Measurements from ENCODE around the gene COX19.

Gene COX19

GRCh38 chr7:974820-975681 lies at the start of gene COX19:
TSS of gene COX19 (minus strand) at chr7:975549. CDS start at chr7:975509, 40 bp downstream.
- DNase-seq: peak; percentile 81 to 88 (median 81)

GRCh38 chr7:1024331-1024841 lies 49.0 kb upstream of the COX19 start:
- peak; percentile 9 to 73 (median 61) for DNase-seq

- DNase-seq: no peak
Observed at GRCh38 chr7:1022801-1023465, 47.6 kb upstream of the COX19 start.

- no peak for DNase-seq
Observed at GRCh38 chr7:1022356-1022755, 47.0 kb upstream of the COX19 start.

- no peak for DNase-seq
Observed at GRCh38 chr7:1021931-1022330, 46.6 kb upstream of the COX19 start.

- DNase-seq: no peak
Observed at GRCh38 chr7:1021366-1021765, 46.0 kb upstream of the COX19 start.

- DNase-seq: no peak
Observed at GRCh38 chr7:1020849-1021251, 45.5 kb upstream of the COX19 start.

GRCh38 chr7:1019789-1020610 lies 44.7 kb upstream of the COX19 start:
- DNase-seq: no peak

- no peak for DNase-seq
Observed at GRCh38 chr7:1019255-1019785, 44.0 kb upstream of the COX19 start.

- no peak for DNase-seq
Observed at GRCh38 chr7:1018334-1018695, 43.0 kb upstream of the COX19 start.

GRCh38 chr7:1017586-1018333 lies 42.4 kb upstream of the COX19 start:
- no peak for DNase-seq

GRCh38 chr7:1016577-1017531 lies 41.5 kb upstream of the COX19 start:
- DNase-seq: no peak

- peak in 2 of 3 experiments; percentile 31 to 42 for DNase-seq
Observed at GRCh38 chr7:1015196-1016121, 40.1 kb upstream of the COX19 start.

GRCh38 chr7:1014681-1015080 lies 39.3 kb upstream of the COX19 start:
- DNase-seq: no peak

- DNase-seq: no peak
Observed at GRCh38 chr7:1013581-1013980, 38.2 kb upstream of the COX19 start.

GRCh38 chr7:1012716-1013095 lies 37.4 kb upstream of the COX19 start:
- no peak for DNase-seq

GRCh38 chr7:1012004-1012715 lies 36.8 kb upstream of the COX19 start:
- no peak for DNase-seq

GRCh38 chr7:1011297-1012003 lies 36.1 kb upstream of the COX19 start:
- DNase-seq: no peak

Data from NCI-H1417 (cell line).